Activated CD4-positive, alpha-beta memory T cell treated with anti-CD3 and anti-CD28 coated beads, Interleukin-2, amount 10 ng/mL, durations not matched to agents 7 days and 5 days (primary cell): ENCODE data around the gene GPBAR1. TPM values are rescaled to one million over a fixed set of nuclear protein-coding genes. Genes with fewer than 3 reads are reported as not detected.

Source experiments
- CTCF ChIA-PET: fragments of 350-600 bp; sonication (Branson Sonifier 250); formaldehyde crosslinking; loops from one replicate; lab custom pipeline; 2021; ENCODE audit warnings: antibody characterized with exemption, inconsistent platforms; lab: Charles Lee
- POLR2A ChIA-PET: fragments of 350-600 bp; sonication (Branson Sonifier 250); formaldehyde crosslinking; loops from one replicate; lab custom pipeline; 2021; ENCODE audit warnings: antibody characterized with exemption; lab: Charles Lee
- DNase-seq: peaks from one replicate; pipeline ENCODE4 v3.0.0-alpha.2; 2020
- H3K27ac Mint-ChIP-seq: one replicate; pipeline ENCODE4 v1.8.0; 2021; ENCODE audit warnings: mild to moderate bottlenecking, mixed read lengths
- H3K27me3 Mint-ChIP-seq: one replicate; pipeline ENCODE4 v1.8.0; 2021; ENCODE audit warnings: mixed read lengths
- H3K36me3 Mint-ChIP-seq: one replicate; pipeline ENCODE4 v1.8.0; 2021; ENCODE audit warnings: low read depth, mixed read lengths
- H3K4me1 Mint-ChIP-seq: one replicate; pipeline ENCODE4 v1.8.0; 2021; ENCODE audit warnings: mixed read lengths
- H3K4me3 Mint-ChIP-seq: one replicate; pipeline ENCODE4 v1.8.0; 2021; ENCODE audit warnings: mild to moderate bottlenecking, mixed read lengths
- H3K9me3 Mint-ChIP-seq: one replicate; pipeline ENCODE4 v1.8.0; 2021; ENCODE audit warnings: mixed read lengths
- total RNA-seq, 2 experiments: library from RNA; stranded (reverse); gene quantifications; one replicate each; pipeline ENCODE4 v1.2.3, GENCODE V29; 2021

Gene GPBAR1
- total RNA-seq, 2 experiments from 2014 or later = 0.68 to 0.75 TPM

DNA sequence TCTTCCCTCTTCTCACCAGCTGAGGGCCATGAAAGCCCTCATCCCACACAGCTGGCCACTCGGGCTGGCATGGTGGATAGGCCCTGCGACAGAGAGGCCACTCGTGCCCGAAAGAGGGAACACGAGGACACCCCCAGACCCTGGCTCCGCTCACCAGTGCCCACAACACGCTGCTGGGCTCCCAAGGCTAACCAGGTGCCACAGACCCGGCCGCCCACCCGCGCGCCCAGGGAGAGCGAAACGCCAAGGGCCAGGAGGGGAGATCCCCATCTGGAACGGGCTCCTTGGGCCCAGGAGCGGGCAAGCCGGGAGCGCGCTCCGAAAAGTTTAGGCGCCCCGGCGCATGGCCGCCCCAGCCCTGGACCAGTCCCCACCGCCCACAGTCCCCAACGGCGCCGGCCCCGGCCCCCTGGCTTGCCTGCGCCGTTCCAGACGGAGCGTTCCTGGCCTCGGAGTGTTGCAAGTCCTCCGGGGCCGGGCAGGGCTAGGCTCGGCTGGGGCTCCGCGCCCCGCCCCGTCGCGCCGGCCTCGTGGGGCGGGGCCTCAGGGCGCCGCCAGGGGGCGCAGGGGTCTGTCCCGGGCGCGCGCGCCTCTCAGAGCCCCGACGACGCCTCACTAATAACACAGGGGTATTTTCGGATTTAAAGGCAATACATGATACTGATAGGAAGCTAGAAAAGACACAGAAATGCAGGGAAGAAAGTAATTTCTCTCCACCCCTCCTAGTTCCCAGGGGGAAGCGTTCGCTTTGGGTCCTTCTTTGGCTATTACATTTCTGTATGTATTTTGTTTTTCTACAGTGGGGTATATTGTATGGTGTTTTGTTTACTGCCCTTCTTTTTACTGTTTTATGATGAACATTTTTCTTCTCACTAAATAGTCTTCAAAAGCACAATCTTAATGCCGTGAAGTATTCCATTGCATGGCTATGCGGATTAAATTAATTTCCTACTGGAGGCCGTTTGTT is 31.5 kb downstream of the GPBAR1 start, which contains the start of gene TMBIM1:
TSS of gene TMBIM1 (minus strand) at position 456 of the 967 bp plus-strand sequence. CDS start 10,362 bp downstream, outside the sequence.
- POLR2A ChIA-PET = interaction anchor here (0.6 to 19.0 kb wide), 9 partner anchors 8 to 108 kb away, joined by 3 to 299 read pairs (median 7); partner anchors contain the start of genes AAMP, CATIP, CTDSP1 and PNKD
- peaks cover 69% of the 10 kb centered on the region for H3K4me1 Mint-ChIP-seq
- peaks cover 22% of the 10 kb centered on the region for H3K36me3 Mint-ChIP-seq
- peak within 1 kb of the TSS; percentile 95 for H3K27ac Mint-ChIP-seq
- peak within 1 kb of the TSS; percentile 82 for H3K4me3 Mint-ChIP-seq
- no peaks in the 10 kb centered on the region for H3K27me3 Mint-ChIP-seq
- peak; percentile 84 for DNase-seq
- CTCF ChIA-PET = interaction anchor here (0.5 to 11.2 kb wide), 18 partner anchors 8 to 1073 kb away, joined by 3 to 126 read pairs (median 4); partner anchors contain the start of genes AAMP, CXCR1 and PNKD
- H3K9me3 Mint-ChIP-seq = no peaks in the 10 kb centered on the region

DNA sequence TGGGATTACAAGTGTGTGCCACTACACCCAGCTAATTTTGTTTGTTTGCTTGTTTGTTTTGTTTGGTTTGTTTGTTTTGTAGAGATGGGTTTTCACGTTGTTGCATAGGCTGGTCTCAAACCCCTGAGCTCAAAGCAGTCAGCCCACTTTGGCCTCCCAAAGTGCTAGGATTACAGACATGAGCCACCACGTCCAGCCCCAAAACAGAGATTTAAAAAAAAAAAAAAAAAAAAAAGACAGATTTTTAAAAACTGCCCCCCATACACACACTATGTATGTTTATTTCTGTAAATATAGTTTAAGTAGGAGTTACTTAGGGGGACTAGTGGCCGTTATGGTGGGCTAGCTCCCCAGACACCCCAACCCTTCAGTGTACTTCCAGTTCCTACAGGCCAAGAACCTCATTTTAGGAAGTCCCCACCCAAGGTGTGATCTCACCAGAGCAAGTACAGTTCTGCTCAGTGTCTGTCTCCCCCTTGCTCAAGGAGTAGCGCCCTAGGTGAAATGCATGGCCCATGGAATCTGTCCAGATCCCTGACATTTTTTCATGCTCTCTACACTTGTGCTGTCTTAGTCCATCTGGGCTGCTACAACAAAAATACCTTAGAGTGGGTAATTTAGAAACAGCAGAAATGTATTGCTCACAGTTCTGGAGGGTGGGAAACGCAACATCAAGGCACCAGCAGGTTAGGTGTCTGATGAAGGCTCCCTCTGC is 33.1 kb downstream of the GPBAR1 start:
- no peak overlapping the region for H3K4me3 Mint-ChIP-seq
- CTCF ChIA-PET = interaction anchor here (0.6 to 11.2 kb wide), 14 partner anchors 7 to 366 kb away, joined by 3 to 126 read pairs (median 4); partner anchors contain the start of genes AAMP, BCS1L and PNKD
- no peaks in the 10 kb centered on the region for H3K27me3 Mint-ChIP-seq
- POLR2A ChIA-PET = interaction anchor here (1.6 to 19.0 kb wide), 3 partner anchors 10 to 103 kb away, joined by 7 to 299 read pairs (median 17); partner anchors contain the start of genes AAMP and PNKD
- H3K9me3 Mint-ChIP-seq = no peaks in the 10 kb centered on the region
- no peak for DNase-seq
- peaks cover 19% of the 10 kb centered on the region for H3K36me3 Mint-ChIP-seq
- no peak overlapping the region for H3K27ac Mint-ChIP-seq
- peaks cover 55% of the 10 kb centered on the region for H3K4me1 Mint-ChIP-seq

DNA sequence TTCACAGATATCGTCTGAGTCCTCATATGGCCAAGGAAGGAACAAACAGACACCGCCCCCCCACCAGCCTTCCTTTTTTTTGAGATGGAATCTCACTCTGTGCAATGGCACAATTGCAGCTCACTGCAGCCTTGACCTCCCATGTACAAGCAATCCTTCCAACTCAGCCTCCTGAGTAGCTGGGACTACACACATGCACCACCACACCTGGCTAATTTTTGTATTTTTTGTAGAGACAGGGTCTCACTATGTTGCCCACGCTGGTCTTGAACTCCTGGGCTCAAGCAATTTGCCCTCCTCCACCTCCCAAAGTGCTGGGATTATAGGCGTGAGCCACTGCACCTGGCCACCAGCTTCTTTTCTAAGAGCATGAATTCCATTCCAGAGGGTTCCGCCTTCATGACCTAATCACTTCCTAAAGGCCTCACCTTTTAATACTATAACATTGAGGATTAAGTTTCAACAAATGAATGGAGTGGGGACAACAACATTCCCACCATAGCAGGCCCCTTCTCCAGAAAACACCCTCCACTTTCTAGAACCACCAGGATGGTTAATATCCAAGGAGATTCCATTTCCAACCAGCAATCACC is 33.7 kb downstream of the GPBAR1 start:
- no peak overlapping the region for H3K27ac Mint-ChIP-seq
- H3K4me1 Mint-ChIP-seq = peaks cover 50% of the 10 kb centered on the region
- H3K4me3 Mint-ChIP-seq = no peak overlapping the region
- H3K36me3 Mint-ChIP-seq = peaks cover 16% of the 10 kb centered on the region
- DNase-seq = no peak
- POLR2A ChIA-PET = interaction anchor here (1.2 to 19.0 kb wide), 4 partner anchors 8 to 103 kb away, joined by 3 to 299 read pairs (median 8); partner anchors contain the start of genes AAMP and PNKD
- H3K9me3 Mint-ChIP-seq = no peaks in the 10 kb centered on the region
- CTCF ChIA-PET = interaction anchor here (0.9 to 11.2 kb wide), 7 partner anchors 8 to 365 kb away, joined by 3 to 126 read pairs (median 5); partner anchors contain the start of genes AAMP, BCS1L and PNKD
- H3K27me3 Mint-ChIP-seq = no peaks in the 10 kb centered on the region

DNA sequence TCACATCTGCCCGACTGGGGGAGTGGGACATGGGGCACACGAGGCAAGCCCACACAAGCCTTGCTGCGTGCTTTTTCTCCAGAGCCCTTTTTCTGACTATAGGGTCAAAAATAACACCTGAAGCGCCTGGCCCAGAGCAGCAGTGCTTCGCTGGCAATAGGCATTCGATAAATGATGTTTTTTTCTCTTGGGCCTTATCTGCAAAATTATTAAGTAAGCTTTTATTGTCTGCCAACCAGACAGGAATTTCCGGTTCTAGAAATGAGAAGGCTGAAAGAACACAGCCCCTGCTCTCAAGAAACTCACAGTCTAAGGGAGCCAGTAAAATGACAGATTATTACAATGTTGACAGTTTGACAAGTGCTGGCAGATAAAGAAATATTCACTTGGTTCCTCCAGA is 34.2 kb downstream of the GPBAR1 start:
- Mint-ChIP-seq H3K27ac (no peak overlapping the region), H3K4me3 (no peak overlapping the region), H3K4me1 (peaks cover 45% of the 10 kb centered on the region), H3K36me3 (peaks cover 11% of the 10 kb centered on the region), H3K27me3 (no peaks in the 10 kb centered on the region), H3K9me3 (no peaks in the 10 kb centered on the region)
- POLR2A ChIA-PET = interaction anchor here (1.2 to 19.0 kb wide), 3 partner anchors 8 to 102 kb away, joined by 3 to 299 read pairs (median 9); partner anchors contain the start of genes AAMP and PNKD
- CTCF ChIA-PET = interaction anchor here (1.5 to 11.2 kb wide), 6 partner anchors 9 to 101 kb away, joined by 3 to 126 read pairs (median 8); partner anchors contain the start of genes AAMP and PNKD
- no peak for DNase-seq

DNA sequence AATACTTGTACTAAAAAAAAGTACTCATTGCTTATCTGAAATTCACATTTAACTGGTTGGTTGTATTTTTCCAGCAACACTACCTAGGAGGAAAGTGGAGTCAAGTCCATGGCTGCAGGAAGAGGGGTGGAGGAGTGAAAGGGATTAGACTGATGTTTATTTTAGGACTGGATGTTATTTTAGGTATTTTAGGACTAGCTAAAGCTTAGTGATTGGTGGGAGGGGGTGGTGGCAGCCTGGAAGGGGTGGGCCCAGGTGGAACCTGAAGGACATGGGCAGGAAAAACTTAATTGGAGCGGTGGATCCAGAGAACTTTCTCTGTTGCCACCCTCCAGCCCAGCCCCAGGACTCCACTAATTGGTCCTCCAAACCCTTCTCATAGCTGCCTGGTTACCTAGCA is 35.4 kb downstream of the GPBAR1 start:
- CTCF ChIA-PET = interaction anchor here (0.8 to 11.2 kb wide), 5 partner anchors 10 to 352 kb away, joined by 3 to 126 read pairs (median 4); partner anchors contain the start of genes AAMP and PNKD
- POLR2A ChIA-PET = interaction anchor here (0.8 to 19.0 kb wide), 4 partner anchors 10 to 101 kb away, joined by 3 to 299 read pairs (median 6); partner anchors contain the start of genes AAMP and PNKD
- Mint-ChIP-seq H3K27me3 (no peaks in the 10 kb centered on the region), H3K4me3 (no peak overlapping the region), H3K27ac (no peak overlapping the region), H3K4me1 (peaks cover 37% of the 10 kb centered on the region), H3K9me3 (no peaks in the 10 kb centered on the region), H3K36me3 (peaks cover under 1% of the 10 kb centered on the region)
- no peak for DNase-seq

DNA sequence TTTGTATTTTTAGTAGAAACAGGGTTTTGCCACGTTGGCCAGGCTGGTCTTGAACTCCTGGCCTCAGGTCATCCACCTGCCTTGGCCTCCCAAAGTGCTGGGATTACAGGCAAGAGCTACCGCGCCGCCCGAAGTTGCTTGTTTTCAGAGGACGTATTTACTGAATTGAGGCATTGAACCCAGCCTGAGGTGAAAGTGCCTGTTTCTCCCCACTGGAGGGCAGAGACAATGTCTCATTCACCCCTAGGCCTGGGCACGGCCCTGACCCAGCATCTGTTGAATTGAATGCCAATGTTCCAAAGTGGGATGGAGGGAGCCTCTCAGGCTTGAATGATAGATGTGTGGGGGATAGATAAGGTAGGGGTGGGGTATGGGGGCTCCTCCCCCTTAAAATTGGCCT is 36.0 kb downstream of the GPBAR1 start:
- CTCF ChIA-PET = interaction anchor here (0.6 to 11.2 kb wide), 7 partner anchors 10 to 351 kb away, joined by 3 to 126 read pairs (median 4); partner anchors contain the start of genes AAMP, CATIP and PNKD
- H3K27me3 Mint-ChIP-seq = no peaks in the 10 kb centered on the region
- H3K9me3 Mint-ChIP-seq = no peaks in the 10 kb centered on the region
- no peak overlapping the region for H3K4me3 Mint-ChIP-seq
- peaks cover 43% of the 10 kb centered on the region for H3K4me1 Mint-ChIP-seq
- no peak for DNase-seq
- POLR2A ChIA-PET = interaction anchor here (1.1 to 19.0 kb wide), 2 partner anchors 22 to 100 kb away, joined by 3 to 299 read pairs; partner anchors contain the start of genes AAMP and PNKD
- no peak overlapping the region for H3K27ac Mint-ChIP-seq
- H3K36me3 Mint-ChIP-seq = no peaks in the 10 kb centered on the region

DNA sequence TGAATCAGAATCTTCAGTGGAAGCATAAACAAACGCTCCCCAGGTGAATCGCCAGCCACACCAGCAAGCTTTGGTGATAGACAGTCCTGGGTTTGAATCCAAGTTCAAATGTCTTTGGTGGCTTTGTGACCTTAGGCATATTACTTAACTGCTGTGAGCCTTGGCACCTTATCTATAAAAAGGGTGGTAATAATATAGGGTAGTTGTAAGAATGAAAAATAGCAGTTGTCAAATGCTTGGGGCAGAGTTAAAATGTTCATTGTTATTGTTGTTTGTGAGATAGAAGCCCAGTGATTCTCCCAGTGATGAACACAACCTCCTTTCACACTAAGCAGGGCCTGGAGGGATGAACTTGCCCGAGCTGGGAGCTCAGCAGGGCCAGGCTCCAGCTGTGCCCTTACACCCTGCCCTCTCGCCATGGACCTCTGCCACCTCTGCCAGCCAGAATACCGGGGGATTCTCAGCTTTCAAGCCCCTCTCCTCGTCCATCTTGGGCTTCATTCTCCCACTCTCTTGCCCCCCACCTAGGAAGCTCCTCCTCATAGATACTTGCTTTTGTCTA is 37.6 kb downstream of the GPBAR1 start:
- H3K36me3 Mint-ChIP-seq = no peaks in the 10 kb centered on the region
- H3K9me3 Mint-ChIP-seq = no peaks in the 10 kb centered on the region
- H3K4me1 Mint-ChIP-seq = peaks cover 33% of the 10 kb centered on the region
- ChIA-PET CTCF (interaction anchor here (0.9 to 11.2 kb wide), 5 partner anchors 12 to 98 kb away, joined by 3 to 126 read pairs (median 15); partner anchors contain the start of genes AAMP, CATIP and PNKD), POLR2A (interaction anchor here (1.2 to 19.0 kb wide), 3 partner anchors 9 to 106 kb away, joined by 3 to 299 read pairs (median 4); partner anchors contain the start of genes AAMP and PNKD)
- no peak overlapping the region for H3K4me3 Mint-ChIP-seq
- no peaks in the 10 kb centered on the region for H3K27me3 Mint-ChIP-seq
- no peak for DNase-seq
- no peak overlapping the region for H3K27ac Mint-ChIP-seq

DNA sequence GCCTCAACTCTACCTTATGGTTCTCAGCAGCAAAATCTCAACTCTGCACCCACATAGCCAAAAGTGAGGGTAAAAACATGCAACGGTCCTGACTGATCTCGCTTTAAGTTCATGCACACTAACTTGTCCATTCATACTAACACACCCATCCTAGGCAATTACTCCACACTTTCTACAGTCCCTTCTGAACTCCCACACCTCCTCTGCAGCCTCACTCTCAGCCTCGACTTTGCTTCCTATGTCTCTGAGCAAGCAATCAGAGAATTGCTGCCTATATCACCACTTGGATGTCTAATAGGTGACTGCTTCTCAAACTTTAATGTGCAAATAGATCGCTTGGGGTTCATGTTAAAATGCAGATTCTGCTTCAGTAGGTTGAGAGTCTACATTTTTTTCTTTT is 39.3 kb downstream of the GPBAR1 start:
- Mint-ChIP-seq H3K4me3 (no peak overlapping the region), H3K4me1 (peaks cover 16% of the 10 kb centered on the region), H3K27me3 (no peaks in the 10 kb centered on the region), H3K27ac (no peak overlapping the region), H3K9me3 (no peaks in the 10 kb centered on the region), H3K36me3 (no peaks in the 10 kb centered on the region)
- DNase-seq = no peak
- CTCF ChIA-PET = interaction anchor here (3.2 to 3.6 kb wide), 2 partner anchors 56 to 96 kb away, joined by 15 to 16 read pairs; partner anchors contain the start of gene CATIP
- POLR2A ChIA-PET = interaction anchor here (19.0 kb wide), 1 partner anchor 25 kb away, joined by 299 read pairs; the partner anchor contains the start of genes AAMP and PNKD

DNA sequence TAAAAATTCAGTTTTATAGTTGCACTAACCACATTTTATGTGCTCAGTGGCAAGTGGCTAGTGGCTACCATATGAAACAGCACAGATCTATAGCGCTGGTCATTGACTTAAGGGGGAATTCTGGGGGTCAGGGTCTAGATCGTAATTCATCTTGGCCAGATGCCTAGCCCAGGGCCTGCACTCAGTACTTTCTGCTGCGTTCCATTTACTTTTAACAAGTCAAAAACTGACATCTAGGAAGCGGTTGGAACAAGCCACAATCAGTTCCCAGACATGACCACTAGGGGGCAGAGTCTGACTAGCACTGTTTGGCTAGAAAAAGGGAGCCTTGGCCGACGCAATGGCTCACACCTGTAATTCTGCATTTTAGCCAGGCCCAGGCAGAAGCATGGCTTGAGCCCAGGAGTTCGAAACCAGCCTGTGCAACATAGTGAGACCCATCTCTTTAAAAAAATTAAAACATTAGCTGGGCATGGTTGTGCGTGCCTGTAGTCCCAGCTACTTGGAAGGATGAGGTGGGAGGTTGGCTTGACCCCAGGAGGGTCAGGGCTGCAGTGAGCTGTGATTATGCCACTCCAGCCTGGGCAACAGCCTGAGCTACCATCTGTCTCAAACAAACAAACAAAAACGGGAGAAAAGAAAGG is 40.5 kb downstream of the GPBAR1 start:
- peak; percentile 91 for DNase-seq
- Mint-ChIP-seq H3K4me3 (no peak overlapping the region), H3K4me1 (peaks cover 8% of the 10 kb centered on the region), H3K27ac (no peak overlapping the region), H3K27me3 (no peaks in the 10 kb centered on the region), H3K36me3 (no peaks in the 10 kb centered on the region), H3K9me3 (no peaks in the 10 kb centered on the region)
- CTCF ChIA-PET = interaction anchor here (0.6 to 3.8 kb wide), 23 partner anchors 8 to 502 kb away, joined by 3 to 40 read pairs (median 4); partner anchors contain the start of genes CATIP and TMBIM1
- POLR2A ChIA-PET = interaction anchor here (1.1 to 3.5 kb wide), 4 partner anchors 10 to 94 kb away, joined by 4 to 25 read pairs (median 6); no protein-coding TSS in a partner anchor

DNA sequence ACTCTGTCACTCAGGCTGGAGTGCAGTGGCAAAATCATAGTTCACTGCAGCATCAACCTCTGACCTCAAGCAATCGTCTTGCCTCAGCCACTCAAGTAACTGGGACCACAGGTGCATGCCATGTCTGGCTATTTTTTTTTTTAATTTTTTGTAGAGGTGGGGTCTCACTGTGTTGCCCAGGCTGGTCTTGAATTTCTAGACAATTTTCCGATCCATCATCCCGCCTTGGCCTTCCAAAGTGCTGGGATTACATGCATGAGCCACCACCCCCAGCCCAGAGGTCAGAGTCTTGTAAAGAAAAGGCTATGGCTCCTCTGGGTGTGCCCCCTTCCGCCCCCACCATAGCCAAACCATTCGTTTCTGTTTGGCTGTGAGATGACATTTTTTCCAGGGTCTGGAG is 44.6 kb downstream of the GPBAR1 start:
- Mint-ChIP-seq H3K9me3 (no peaks in the 10 kb centered on the region), H3K27me3 (peaks cover 10% of the 10 kb centered on the region)
- CTCF ChIA-PET = interaction anchor here (1.8 kb wide), 1 partner anchor 51 kb away, joined by 11 read pairs; the partner anchor contains the start of gene CATIP

More for the DNA sequence above, 44.6 kb downstream of the GPBAR1 start:
- Mint-ChIP-seq H3K36me3 (no peaks in the 10 kb centered on the region), H3K4me3 (no peak overlapping the region), H3K4me1 (peaks cover 15% of the 10 kb centered on the region), H3K27ac (no peak overlapping the region)
- DNase-seq = no peak
- POLR2A ChIA-PET = no interaction called here
